GM12865 (cell line): ENCODE measurements around the gene LRP2BP.

Source experiments
- DNase-seq: peaks from one replicate; pipeline ENCODE4 v3.0.0; 2010; ENCODE audit warnings: low read depth
- H3K4me3 ChIP-seq: 2 replicates; pipeline ENCODE4 v1.5.1; 2011; ENCODE audit warnings: mild to moderate bottlenecking, low read depth, low read length, control low read depth
- CTCF ChIP-seq: IDR thresholded peaks from 2 replicates; pipeline ENCODE4 v1.5.1; 2011; ENCODE audit warnings: low read length, control low read depth, low read depth, inconsistent platforms; ENCODE audit not compliant: insufficient read depth; ENCODE audit errors: missing control alignments

Gene LRP2BP

GRCh38 chr4:185384930-185385331, 10.8 kb downstream of the LRP2BP start:
- no peak for DNase-seq
- no peak for TF ChIP-seq CTCF
- H3K4me3 ChIP-seq, result no peak overlapping the region

- TF ChIP-seq CTCF, result no peak
- no peak overlapping the region for H3K4me3 ChIP-seq
- no peak for DNase-seq
Observed at GRCh38 chr4:185384061-185384460, 11.7 kb downstream of the LRP2BP start.

- DNase-seq, result no peak
- no peak overlapping the region for H3K4me3 ChIP-seq
- TF ChIP-seq CTCF, result no peak
Observed at GRCh38 chr4:185383451-185383850, 12.3 kb downstream of the LRP2BP start.

GRCh38 chr4:185382754-185383153, 13.0 kb downstream of the LRP2BP start:
- DNase-seq, result no peak
- H3K4me3 ChIP-seq, result no peak overlapping the region
- TF ChIP-seq CTCF, result no peak

- H3K4me3 ChIP-seq, result no peak overlapping the region
- TF ChIP-seq CTCF, result no peak
- no peak for DNase-seq
Observed at GRCh38 chr4:185381288-185382196, 14.2 kb downstream of the LRP2BP start.

- no peak for DNase-seq
- no peak for TF ChIP-seq CTCF
- H3K4me3 ChIP-seq, result no peak overlapping the region
Observed at GRCh38 chr4:185380320-185380719, 15.4 kb downstream of the LRP2BP start.
